M059J (cell line): ENCODE measurements around the gene RAMP3. TPM values are rescaled to one million over a fixed set of nuclear protein-coding genes. Genes with fewer than 3 reads are reported as not detected.

ENCODE experiments used
- DNase-seq: peaks from one replicate; pipeline ENCODE4 v3.0.0-alpha.2; 2012; ENCODE audit warnings: low read depth
- total RNA-seq: library from RNA; depleted of rRNA; stranded (reverse); fragments of >200 nt; shearing (Covaris generic); gene quantifications from 2 replicates; pipeline ENCODE4 v1.2.3, GENCODE V29; 2014; rRNA removed

Gene RAMP3
- total RNA-seq, 1 experiment from 2014 or later = 1.7 TPM

- no peak for DNase-seq
These were observed 64.5 kb downstream of the RAMP3 start for GRCh38 chr7:45221896-45222604.

GRCh38 chr7:45223078-45223477 is 65.5 kb downstream of the RAMP3 start:
- no peak for DNase-seq

GRCh38 chr7:45223728-45224630 is 66.4 kb downstream of the RAMP3 start:
- DNase-seq = no peak

DNA sequence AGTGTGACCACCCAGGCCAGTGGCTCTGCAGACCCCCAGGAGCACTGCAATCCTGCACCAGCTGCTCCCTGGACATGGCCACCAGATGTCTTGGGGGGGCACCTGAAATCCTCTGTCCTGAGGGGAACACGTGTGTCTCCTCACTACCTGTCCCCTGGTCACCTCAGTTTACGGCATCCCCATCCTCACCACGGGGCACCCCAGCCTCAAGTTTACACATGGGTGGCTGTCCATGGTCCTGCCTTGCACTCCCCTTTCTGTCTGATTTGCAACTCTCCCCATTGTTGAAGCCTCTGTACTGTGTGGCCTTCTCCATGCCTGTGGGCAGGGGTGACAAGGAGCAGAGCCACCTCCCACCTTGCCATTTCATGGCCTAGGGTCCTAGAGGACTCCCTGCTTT is 67.2 kb downstream of the RAMP3 start:
- DNase-seq = peak; percentile 9

- DNase-seq = no peak
These were observed 67.8 kb downstream of the RAMP3 start for GRCh38 chr7:45225311-45225947.

GRCh38 chr7:45225948-45226335 is 68.4 kb downstream of the RAMP3 start:
- no peak for DNase-seq

DNA sequence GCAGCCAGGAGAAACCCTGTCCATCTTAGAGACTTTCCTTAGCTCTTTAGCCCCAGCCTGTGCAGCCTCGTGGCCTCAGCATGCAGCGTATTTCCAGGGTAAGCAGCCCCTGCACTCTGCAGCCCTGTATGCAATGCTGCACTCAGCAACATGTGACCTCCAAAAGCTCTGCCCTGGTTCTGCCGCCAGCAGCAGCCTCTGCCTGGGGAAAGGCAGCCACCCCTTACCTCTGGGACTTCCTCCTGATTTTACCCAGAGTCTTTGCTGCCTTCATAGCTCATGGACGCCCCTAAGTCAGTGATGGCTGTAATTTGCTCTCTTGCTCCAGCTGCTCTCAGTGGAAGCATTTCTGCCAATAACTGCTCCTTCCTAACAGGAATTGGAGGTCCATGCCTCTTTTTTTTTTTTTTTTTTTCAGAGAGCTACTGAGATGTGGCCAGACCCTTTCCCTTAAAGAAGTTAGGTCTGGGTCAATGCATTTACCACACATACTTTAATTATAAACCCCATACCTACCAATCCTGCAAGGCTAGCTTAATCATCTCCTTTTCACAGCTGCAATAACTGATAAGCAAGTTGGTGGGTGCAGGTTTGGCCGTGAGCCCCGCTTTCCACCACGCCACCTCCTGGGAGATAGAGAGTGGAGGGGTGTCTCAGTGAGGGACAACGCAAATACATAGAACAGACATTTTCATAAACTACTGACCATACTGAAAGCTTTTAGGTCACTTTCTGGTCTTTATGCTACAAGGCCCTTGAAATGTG is 71.7 kb downstream of the RAMP3 start:
- no peak for DNase-seq

DNA sequence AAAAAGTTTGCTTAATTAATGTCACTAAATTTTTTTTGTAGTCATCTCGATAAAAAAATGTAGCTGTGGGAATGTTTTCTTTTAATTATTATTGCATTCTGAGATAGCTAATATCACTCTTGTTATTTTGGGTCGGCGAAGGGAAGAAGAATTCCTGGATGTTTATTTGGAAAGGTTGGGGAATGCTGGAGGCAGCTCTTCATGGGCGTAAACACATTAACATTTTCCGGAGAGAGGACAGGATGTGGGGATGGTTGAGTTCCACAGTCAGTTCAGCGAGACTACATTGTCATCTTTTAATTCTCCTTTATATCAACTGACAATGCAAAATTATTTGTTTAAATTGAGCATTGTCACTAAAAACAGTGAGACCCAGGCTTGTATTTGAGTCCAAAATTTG is 72.5 kb downstream of the RAMP3 start:
- DNase-seq = no peak

DNA sequence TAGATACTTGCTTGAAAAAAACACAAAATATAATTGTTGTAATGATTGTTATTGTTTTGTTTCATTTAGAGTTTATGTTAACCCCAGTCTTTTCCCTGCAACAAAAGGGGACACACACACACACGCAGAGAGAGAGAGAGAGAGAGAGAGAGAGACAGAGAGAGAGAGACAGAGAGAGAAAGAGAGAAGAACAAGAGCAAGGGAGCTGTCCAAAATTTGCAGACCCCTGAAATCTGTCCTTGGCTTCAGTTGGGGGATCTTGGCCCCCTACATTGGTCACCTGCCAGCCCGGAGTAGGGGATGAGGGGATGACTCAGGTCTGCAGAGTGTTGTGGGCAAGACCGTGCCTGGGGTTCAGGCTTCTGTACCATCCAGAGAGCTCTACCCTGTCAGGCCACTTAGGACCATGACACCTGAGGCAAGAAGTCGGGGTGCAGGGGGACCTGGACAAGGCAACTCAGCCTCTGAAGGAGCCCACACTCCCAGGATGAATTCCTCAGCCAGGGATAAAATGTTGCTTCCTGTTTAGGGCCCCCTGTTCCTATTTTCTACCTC is 73.1 kb downstream of the RAMP3 start:
- no peak for DNase-seq

- no peak for DNase-seq
These were observed 75.7 kb downstream of the RAMP3 start for GRCh38 chr7:45233249-45233775.

Other genes with a start within 250 kb of the RAMP3 start
- gene MYO1G, start 178.8 kb upstream of the RAMP3 start, total RNA-seq = not detected in 2 replicates
- gene CCM2, start 157.6 kb upstream of the RAMP3 start, total RNA-seq = 44.4 and 71.1 TPM in 2 replicates
- 0.54 and 3.2 TPM in 2 replicates for gene NACAD, start 68.8 kb upstream of the RAMP3 start, total RNA-seq
- 55.3 and 66.6 TPM in 2 replicates for gene TBRG4, start 46.1 kb upstream of the RAMP3 start, total RNA-seq